C4-2B (cell line): Measurements from ENCODE around the gene TSEN2.
"Not testable (repeated sequence)": the region's sequence is repeated elsewhere in the genome, so short reads cannot be mapped to it uniquely, and the experiment has no call there.

Source experiments
- H3K27ac ChIP-seq: fragments of 450-650 bp; 2 replicates; pipeline ENCODE4 v1.5.1; 2017
- ZFX ChIP-seq: fragments of 450-650 bp; IDR thresholded peaks from 2 replicates; pipeline ENCODE4 v1.6.1; 2017
- TF ChIP-seq, protein P1 (sequence below): fragments of 450-650 bp; conservative IDR thresholded peaks from 2 replicates; pipeline ENCODE4 v1.5.1; 2017; ENCODE audit warnings: mild to moderate bottlenecking

Gene TSEN2

DNA sequence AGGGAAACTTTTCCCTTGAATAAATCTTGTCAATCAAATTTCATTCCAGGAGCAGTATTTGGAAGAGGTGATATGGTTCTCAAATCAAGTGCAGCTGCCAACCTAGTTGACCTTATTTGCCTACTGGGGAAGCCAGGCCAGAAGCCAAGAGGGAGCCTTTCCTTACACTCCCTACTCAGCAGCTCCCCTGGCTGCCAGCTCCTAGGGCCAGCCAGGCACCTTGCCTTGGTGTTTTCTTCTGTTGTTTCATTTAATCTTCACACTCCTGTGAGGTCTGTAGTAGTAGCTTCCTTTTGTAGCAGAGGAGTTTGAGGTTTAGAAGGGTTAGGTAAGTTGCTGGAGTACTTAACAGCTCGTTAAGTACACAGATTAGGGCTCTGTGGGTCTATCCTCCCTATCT, 38.4 kb downstream of the TSEN2 start:
- TF ChIP-seq, protein P1, sequence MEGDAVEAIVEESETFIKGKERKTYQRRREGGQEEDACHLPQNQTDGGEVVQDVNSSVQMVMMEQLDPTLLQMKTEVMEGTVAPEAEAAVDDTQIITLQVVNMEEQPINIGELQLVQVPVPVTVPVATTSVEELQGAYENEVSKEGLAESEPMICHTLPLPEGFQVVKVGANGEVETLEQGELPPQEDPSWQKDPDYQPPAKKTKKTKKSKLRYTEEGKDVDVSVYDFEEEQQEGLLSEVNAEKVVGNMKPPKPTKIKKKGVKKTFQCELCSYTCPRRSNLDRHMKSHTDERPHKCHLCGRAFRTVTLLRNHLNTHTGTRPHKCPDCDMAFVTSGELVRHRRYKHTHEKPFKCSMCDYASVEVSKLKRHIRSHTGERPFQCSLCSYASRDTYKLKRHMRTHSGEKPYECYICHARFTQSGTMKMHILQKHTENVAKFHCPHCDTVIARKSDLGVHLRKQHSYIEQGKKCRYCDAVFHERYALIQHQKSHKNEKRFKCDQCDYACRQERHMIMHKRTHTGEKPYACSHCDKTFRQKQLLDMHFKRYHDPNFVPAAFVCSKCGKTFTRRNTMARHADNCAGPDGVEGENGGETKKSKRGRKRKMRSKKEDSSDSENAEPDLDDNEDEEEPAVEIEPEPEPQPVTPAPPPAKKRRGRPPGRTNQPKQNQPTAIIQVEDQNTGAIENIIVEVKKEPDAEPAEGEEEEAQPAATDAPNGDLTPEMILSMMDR, result peak; percentile 37
- TF ChIP-seq ZFX, result no peak
- peak overlapping the region; percentile 8; the same call in 1 of the 2 replicates for H3K27ac ChIP-seq

DNA sequence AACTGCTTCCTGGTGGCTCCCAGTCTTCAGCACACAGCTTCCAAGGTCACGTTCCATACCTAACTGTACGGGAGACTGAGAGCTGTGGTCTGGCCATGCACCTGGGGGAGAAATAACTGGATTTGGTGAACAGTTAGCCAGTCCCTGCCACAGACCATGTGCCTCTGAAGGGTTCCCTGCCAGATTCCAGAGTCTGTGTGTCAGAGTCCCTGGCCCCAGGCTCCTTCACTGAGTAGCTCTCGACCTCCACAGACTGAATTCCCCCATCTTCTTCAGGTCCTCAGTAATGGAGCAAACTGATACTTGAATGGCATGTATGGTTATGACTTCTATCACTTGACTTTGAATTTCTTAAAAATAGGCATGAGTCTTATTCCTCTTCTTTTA, 43.5 kb downstream of the TSEN2 start:
- TF ChIP-seq, protein P1, result no peak
- TF ChIP-seq ZFX, result no peak
- no peak overlapping the region for H3K27ac ChIP-seq

DNA sequence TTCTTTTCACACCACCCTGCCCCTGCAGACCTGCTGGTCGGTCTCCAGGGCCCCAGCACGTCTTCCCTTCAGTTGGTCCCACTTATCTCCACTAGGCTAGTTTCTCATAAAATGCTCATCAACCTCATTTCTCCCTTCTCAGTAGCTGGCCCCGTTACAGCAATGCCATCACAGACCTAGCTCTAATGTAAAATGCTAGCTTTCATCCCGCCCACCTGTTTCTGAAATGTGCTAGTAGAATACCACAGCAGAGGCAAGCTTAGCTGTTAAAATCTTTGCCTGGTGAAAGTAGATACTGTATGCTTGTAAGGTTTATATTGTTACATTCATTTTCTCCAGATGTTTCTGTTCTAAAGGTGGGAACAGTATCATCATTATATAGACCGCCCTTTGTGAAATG, 47.9 kb downstream of the TSEN2 start:
- H3K27ac ChIP-seq, result no peak overlapping the region
- TF ChIP-seq, protein P1, result no peak
- no peak for TF ChIP-seq ZFX

DNA sequence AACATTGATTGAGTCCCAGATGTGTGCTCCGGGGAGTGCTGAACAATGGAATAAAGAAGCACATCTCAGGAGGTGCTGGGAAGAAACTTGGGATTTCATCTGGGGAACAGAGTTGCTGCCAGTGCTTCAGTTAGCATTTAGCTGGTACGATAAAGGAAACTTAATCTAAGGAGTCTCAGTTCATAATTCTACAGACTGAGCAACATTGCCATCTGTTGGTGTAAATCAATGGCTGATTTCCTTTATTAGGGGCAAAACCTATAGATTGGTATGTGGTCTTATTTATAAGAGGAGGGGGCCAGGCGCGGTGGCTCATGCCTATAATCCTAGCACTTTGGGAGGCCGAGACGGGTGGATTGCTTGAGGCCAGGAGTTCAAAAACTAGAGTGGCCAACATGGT, 52.1 kb downstream of the TSEN2 start:
- TF ChIP-seq, protein P1, result no peak
- TF ChIP-seq ZFX, result no peak
- H3K27ac ChIP-seq, result no peak overlapping the region

DNA sequence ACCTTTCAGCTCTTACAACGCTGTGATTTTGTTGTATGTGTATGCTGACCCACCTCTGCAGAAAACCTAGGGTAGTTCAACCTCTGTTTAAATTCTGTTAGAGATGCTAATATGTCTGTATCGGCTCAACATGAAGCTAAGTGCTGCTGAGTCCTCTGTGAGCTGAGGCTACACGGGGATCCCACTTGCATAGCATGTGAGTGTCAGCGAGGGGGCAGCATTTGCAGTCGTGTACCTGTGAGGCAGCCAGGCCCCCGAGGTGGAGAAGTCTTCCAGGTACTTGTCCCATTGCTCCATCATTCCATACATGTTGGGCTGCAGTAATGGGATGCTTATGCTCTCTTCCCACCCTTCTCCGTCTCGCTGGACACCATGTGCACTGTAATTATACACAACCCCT, 57.3 kb downstream of the TSEN2 start:
- TF ChIP-seq ZFX, result no peak

DNA sequence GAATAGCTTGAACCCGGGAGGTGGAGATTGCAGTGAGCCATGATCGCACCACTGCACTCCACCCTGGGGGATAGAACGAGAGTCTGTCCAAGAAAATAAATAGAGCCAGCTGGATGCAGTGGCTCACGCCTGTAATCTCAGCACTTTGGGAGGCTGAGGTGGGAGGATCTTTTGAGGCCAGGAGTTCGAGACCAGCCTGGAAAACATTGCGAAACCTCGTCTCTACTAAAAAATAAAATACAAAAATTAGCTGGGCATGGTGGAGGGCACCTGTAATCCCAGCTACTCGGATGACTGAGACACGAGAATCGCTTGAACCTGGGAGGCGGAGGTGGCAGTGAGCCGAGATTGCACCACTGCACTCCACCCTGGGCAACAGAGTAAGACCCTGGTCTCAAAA, 59.2 kb downstream of the TSEN2 start:
- H3K27ac ChIP-seq, result not testable (repeated sequence)

More for the DNA sequence above, 57.3 kb downstream of the TSEN2 start:
- no peak overlapping the region for H3K27ac ChIP-seq

DNA sequence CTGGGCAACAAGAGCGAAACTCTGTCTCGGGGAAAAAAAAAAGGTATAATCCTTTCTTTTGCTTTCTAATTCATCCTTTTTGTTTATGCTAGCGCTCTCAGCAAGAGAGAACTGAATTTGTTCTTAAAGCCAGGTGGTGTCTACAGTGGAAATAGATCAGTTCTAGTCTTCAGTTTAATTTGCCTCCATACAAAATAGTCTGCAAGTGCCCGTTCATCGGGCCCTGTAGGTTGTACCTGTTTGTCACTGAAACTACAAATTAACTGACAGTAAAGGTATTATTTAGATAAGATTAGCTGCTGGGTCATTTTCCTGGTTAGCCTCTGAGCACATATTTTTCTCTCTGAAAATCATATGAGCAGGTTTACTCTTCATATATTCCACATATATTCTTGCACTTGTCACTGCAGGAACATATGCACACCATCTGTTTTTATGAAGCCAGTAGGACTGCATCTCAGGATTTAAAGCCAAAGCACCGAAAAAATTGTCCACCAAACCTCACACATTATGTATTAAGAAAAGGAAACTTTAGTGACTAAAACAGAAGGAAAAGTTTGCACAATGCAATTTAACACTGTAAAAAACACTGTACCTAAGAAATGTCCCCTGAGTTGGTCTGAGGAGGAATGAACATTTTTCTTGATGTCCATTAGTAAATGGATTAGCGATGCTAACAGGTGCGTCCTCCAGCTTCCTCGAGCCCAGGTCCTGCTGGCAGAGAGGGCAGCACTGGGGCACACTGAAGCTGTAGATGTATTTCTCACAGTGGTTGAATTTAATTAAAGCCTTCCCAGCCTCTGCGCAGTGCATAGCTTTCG, 60.6 kb downstream of the TSEN2 start:
- H3K27ac ChIP-seq, result no peak overlapping the region
- TF ChIP-seq ZFX, result no peak
- TF ChIP-seq, protein P1, result no peak

DNA sequence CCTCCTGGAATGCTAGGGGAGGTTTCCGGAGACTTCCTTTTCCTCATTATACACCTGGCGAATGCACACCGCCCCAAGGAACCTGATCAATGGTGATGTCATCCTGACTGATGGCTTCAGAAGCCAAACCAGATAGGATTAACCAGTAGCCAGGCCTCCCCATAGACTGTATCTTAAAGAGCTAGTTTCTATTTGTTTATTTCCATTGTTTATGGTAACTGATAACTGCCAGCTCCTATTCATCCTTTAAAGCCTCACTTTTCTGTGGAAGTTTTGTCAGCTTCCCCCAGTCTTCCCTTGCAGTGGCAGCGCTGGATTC, 61.2 kb downstream of the TSEN2 start, which contains the start of gene MKRN2OS:
MKRN2OS (minus strand) TSS at position 27 of the 319 bp plus-strand sequence. CDS start 35 bp downstream, outside the sequence.
- TF ChIP-seq ZFX, result no peak
- TF ChIP-seq, protein P1, result no peak
- no peak within 1 kb of the TSS for H3K27ac ChIP-seq
